ENCODE results near the gene HIVEP3.

HIVEP3 gene

GRCh38 chr1:41900603-41901444, 17.9 kb downstream of the HIVEP3 start:
- peaks cover 12% of the 10 kb centered on the region for H3K4me1 ChIP-seq (ENCODE audit: insufficient read depth, low read length)
- no peak overlapping the region for H3K4me3 ChIP-seq (ENCODE audit: low read length)

GRCh38 chr1:41898191-41898713, 20.5 kb downstream of the HIVEP3 start:
- H3K27me3 ChIP-seq (ENCODE audit: insufficient read depth, low read length): no peaks in the 10 kb centered on the region
- peaks cover 12% of the 10 kb centered on the region for H3K4me1 ChIP-seq (ENCODE audit: insufficient read depth, low read length)
- no peak overlapping the region for H2AFZ ChIP-seq (ENCODE audit: low read depth, low read length)
- no peaks in the 10 kb centered on the region for H3K36me3 ChIP-seq (ENCODE audit: insufficient read depth, low read length)
- no peak overlapping the region for H3K4me3 ChIP-seq (ENCODE audit: low read length)
- no peaks in the 10 kb centered on the region for H3K9me3 ChIP-seq (ENCODE audit: low read length)

More at GRCh38 chr1:41900603-41901444, 17.9 kb downstream of the HIVEP3 start:
- no peak overlapping the region for H2AFZ ChIP-seq (ENCODE audit: low read depth, low read length)
- H3K36me3 ChIP-seq (ENCODE audit: insufficient read depth, low read length): no peaks in the 10 kb centered on the region
- H3K9me3 ChIP-seq (ENCODE audit: low read length): no peaks in the 10 kb centered on the region
- H3K27me3 ChIP-seq (ENCODE audit: insufficient read depth, low read length): no peaks in the 10 kb centered on the region

- no peaks in the 10 kb centered on the region for H3K9me3 ChIP-seq (ENCODE audit: low read length)
- H3K4me3 ChIP-seq (ENCODE audit: low read length): no peak overlapping the region
- H3K36me3 ChIP-seq (ENCODE audit: insufficient read depth, low read length): no peaks in the 10 kb centered on the region
- no peaks in the 10 kb centered on the region for H3K27me3 ChIP-seq (ENCODE audit: insufficient read depth, low read length)
- no peak overlapping the region for H2AFZ ChIP-seq (ENCODE audit: low read depth, low read length)
- H3K4me1 ChIP-seq (ENCODE audit: insufficient read depth, low read length): no peaks in the 10 kb centered on the region
Observed at GRCh38 chr1:41895552-41895951, 23.2 kb downstream of the HIVEP3 start.

- H3K27me3 ChIP-seq (ENCODE audit: insufficient read depth, low read length): no peaks in the 10 kb centered on the region
- H2AFZ ChIP-seq (ENCODE audit: low read depth, low read length): no peak overlapping the region
- no peak overlapping the region for H3K4me3 ChIP-seq (ENCODE audit: low read length)
- H3K9me3 ChIP-seq (ENCODE audit: low read length): no peaks in the 10 kb centered on the region
- H3K36me3 ChIP-seq (ENCODE audit: insufficient read depth, low read length): no peaks in the 10 kb centered on the region
- no peaks in the 10 kb centered on the region for H3K4me1 ChIP-seq (ENCODE audit: insufficient read depth, low read length)
Observed at GRCh38 chr1:41894808-41895483, 23.8 kb downstream of the HIVEP3 start.

GRCh38 chr1:41894101-41894807, 24.5 kb downstream of the HIVEP3 start:
- Histone ChIP-seq H3K4me1 (ENCODE audit: insufficient read depth, low read length) (no peaks in the 10 kb centered on the region), H2AFZ (ENCODE audit: low read depth, low read length) (no peak overlapping the region), H3K27me3 (ENCODE audit: insufficient read depth, low read length) (no peaks in the 10 kb centered on the region), H3K36me3 (ENCODE audit: insufficient read depth, low read length) (no peaks in the 10 kb centered on the region), H3K9me3 (ENCODE audit: low read length) (no peaks in the 10 kb centered on the region), H3K4me3 (ENCODE audit: low read length) (no peak overlapping the region)

GRCh38 chr1:41892301-41892781, 26.4 kb downstream of the HIVEP3 start:
- no peaks in the 10 kb centered on the region for H3K9me3 ChIP-seq (ENCODE audit: low read length)
- no peaks in the 10 kb centered on the region for H3K27me3 ChIP-seq (ENCODE audit: insufficient read depth, low read length)
- no peak overlapping the region for H2AFZ ChIP-seq (ENCODE audit: low read depth, low read length)
- H3K4me3 ChIP-seq (ENCODE audit: low read length): no peak overlapping the region
- no peaks in the 10 kb centered on the region for H3K36me3 ChIP-seq (ENCODE audit: insufficient read depth, low read length)
- no peaks in the 10 kb centered on the region for H3K4me1 ChIP-seq (ENCODE audit: insufficient read depth, low read length)

- Histone ChIP-seq H3K36me3 (ENCODE audit: insufficient read depth, low read length) (no peaks in the 10 kb centered on the region), H3K27me3 (ENCODE audit: insufficient read depth, low read length) (no peaks in the 10 kb centered on the region), H3K9me3 (ENCODE audit: low read length) (no peaks in the 10 kb centered on the region), H3K4me1 (ENCODE audit: insufficient read depth, low read length) (no peaks in the 10 kb centered on the region), H3K4me3 (ENCODE audit: low read length) (no peak overlapping the region), H2AFZ (ENCODE audit: low read depth, low read length) (no peak overlapping the region)
Observed at GRCh38 chr1:41891199-41891896, 27.4 kb downstream of the HIVEP3 start.

GRCh38 chr1:41890825-41891198, 27.9 kb downstream of the HIVEP3 start:
- no peaks in the 10 kb centered on the region for H3K4me1 ChIP-seq (ENCODE audit: insufficient read depth, low read length)
- no peaks in the 10 kb centered on the region for H3K27me3 ChIP-seq (ENCODE audit: insufficient read depth, low read length)
- H2AFZ ChIP-seq (ENCODE audit: low read depth, low read length): no peak overlapping the region
- H3K4me3 ChIP-seq (ENCODE audit: low read length): no peak overlapping the region
- H3K36me3 ChIP-seq (ENCODE audit: insufficient read depth, low read length): no peaks in the 10 kb centered on the region
- no peaks in the 10 kb centered on the region for H3K9me3 ChIP-seq (ENCODE audit: low read length)

- no peaks in the 10 kb centered on the region for H3K9me3 ChIP-seq (ENCODE audit: low read length)
- H3K4me1 ChIP-seq (ENCODE audit: insufficient read depth, low read length): no peaks in the 10 kb centered on the region
- H3K4me3 ChIP-seq (ENCODE audit: low read length): no peak overlapping the region
- H2AFZ ChIP-seq (ENCODE audit: low read depth, low read length): no peak overlapping the region
- H3K27me3 ChIP-seq (ENCODE audit: insufficient read depth, low read length): no peaks in the 10 kb centered on the region
- H3K36me3 ChIP-seq (ENCODE audit: insufficient read depth, low read length): no peaks in the 10 kb centered on the region
Observed at GRCh38 chr1:41889506-41890414, 29.0 kb downstream of the HIVEP3 start.

- no peaks in the 10 kb centered on the region for H3K9me3 ChIP-seq (ENCODE audit: low read length)
- no peaks in the 10 kb centered on the region for H3K27me3 ChIP-seq (ENCODE audit: insufficient read depth, low read length)
- no peaks in the 10 kb centered on the region for H3K4me1 ChIP-seq (ENCODE audit: insufficient read depth, low read length)
- no peaks in the 10 kb centered on the region for H3K36me3 ChIP-seq (ENCODE audit: insufficient read depth, low read length)
- no peak overlapping the region for H2AFZ ChIP-seq (ENCODE audit: low read depth, low read length)
- H3K4me3 ChIP-seq (ENCODE audit: low read length): no peak overlapping the region
Observed at GRCh38 chr1:41888756-41889155, 30.0 kb downstream of the HIVEP3 start.

GRCh38 chr1:41887365-41887764, 31.4 kb downstream of the HIVEP3 start:
- no peak overlapping the region for H3K4me3 ChIP-seq (ENCODE audit: low read length)
- no peaks in the 10 kb centered on the region for H3K9me3 ChIP-seq (ENCODE audit: low read length)
- H2AFZ ChIP-seq (ENCODE audit: low read depth, low read length): no peak overlapping the region
- no peaks in the 10 kb centered on the region for H3K4me1 ChIP-seq (ENCODE audit: insufficient read depth, low read length)
- no peaks in the 10 kb centered on the region for H3K27me3 ChIP-seq (ENCODE audit: insufficient read depth, low read length)
- no peaks in the 10 kb centered on the region for H3K36me3 ChIP-seq (ENCODE audit: insufficient read depth, low read length)
